NCI-H2081 treated with DMSO at 0.1 percent for 48 hours (cell line): Measurements from ENCODE around the gene TNIP2.
"Not testable (repeated sequence)": the region's sequence is repeated elsewhere in the genome, so short reads cannot be mapped to it uniquely, and the experiment has no call there.

Experiments used
- DNase-seq: peaks from one replicate; lab custom pipeline; 2025; lab: John Stamatoyannopoulos, UW

The TNIP2 gene

DNA sequence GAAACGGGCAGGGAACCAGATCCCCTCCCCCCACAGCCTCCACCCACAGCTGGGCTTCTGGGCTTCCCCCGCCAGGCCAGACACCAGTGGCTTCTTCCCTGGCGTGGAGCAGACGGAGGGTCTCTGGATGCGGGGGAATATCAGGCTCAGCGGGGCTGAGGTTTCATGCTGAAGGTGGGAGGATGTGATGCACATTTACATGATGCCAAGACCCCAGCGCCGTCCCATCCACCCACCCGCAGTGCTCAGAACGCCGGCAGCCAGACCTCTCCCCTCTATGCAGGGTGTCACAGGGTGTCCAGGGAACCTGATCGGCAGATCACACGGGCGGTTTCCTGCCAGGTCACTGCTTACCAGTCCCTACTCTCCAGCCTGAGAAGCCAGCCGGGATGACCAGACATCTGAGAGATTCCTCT lies 12.8 kb upstream of the TNIP2 start:
- no peak for DNase-seq

DNA sequence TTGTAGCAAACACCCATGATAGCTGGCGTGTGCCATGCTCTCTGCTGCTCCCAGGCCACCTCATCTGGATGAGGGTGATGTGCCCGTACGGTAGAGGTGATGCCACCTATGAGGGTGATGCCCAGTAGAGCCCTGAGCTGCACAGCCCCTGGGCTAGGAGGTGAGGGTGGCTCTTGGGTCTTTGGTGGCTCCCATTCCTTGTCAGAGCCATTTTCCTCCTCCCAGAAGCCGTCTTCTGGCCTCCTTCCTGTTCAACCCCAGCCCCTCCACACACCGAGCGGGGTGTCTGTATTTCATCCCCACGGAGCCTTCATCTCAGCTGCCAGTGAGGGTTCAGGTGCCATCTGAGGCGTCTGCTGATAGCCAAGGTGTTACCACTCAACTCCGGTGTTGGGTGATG lies 12.0 kb upstream of the TNIP2 start:
- DNase-seq = no peak

GRCh38 chr4:2767705-2768074 lies 11.6 kb upstream of the TNIP2 start:
- no peak for DNase-seq

GRCh38 chr4:2767046-2767704 lies 11.0 kb upstream of the TNIP2 start:
- DNase-seq = no peak

DNA sequence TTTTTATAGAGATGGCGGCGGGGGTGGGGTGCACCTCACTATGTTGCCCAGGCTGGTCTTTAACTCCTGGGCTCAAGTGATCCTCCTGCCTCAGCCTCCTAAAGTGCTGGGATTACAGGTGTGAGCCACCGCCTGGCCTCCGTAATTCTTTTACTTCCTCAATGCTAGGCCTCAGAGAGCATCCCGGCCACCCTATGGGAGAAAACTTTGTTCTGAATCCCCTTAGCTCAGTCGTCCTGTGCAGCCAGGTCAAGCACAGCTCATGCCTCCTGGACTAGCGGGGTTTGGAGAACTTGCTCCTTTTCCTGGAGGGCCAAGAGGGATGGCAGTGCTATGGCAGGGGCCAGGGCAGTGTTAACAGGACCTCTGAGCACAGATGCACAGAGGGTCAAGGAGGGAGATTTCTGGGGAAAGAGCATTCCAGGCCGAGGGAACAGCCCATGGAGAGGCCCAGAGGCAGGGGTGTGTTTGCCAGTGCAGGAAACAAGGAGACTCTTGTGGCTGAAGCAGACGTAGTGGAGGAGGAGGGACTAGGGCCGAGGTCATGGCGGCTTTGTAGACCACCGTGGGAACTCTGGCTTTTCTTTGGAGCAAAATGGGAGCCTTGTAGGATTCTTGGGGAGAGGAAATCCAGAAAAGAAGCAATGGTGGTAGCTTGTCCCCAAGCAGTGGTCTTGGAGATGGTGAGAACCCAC lies 9.8 kb upstream of the TNIP2 start:
- no peak for DNase-seq

- no peak for DNase-seq
These were observed 7.4 kb upstream of the TNIP2 start for GRCh38 chr4:2763511-2763967.

DNA sequence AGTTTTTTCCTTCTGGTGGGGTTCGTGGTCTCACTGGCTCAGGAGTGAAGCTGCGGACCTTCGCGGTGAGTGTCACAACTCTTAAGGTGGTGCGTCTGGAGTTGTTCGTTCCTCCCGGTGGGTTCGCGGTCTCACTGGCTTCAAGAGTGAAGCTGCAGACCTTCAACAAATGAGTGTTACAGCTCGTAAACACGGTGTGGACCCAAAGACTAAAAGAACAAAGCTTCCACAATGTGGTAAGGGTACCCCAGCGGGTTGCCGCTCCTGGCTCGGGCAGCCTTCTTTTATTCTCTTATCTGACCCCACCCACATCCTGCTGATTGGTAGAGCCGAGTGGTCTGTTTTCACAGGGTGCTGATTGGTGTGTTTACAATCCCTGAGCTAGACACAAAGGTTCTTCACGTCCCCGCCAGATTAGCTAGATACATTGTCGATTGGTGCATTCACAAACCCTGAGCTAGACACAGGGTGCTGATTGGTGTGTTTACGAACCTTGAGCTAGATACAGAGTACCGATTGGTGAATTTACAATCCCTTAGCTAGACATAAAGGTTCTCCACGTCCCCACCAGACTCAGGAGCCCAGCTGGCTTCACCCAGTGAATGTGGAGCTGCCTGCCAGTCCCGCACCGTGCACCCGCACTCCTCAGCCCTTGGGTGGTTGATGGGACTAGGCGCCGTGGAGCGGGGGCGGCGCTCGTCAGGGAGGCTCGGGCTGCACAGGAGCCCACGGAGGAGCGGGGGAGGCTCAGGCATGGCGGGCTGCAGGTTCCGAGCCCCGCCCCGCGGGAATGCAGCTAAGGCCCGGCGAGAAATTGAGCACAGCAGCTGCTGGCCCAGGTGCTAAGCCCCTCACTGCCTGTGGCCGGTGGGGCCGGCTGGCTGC lies 6.6 kb upstream of the TNIP2 start:
- not testable (repeated sequence) for DNase-seq

- no peak for DNase-seq
These were observed 5.9 kb upstream of the TNIP2 start for GRCh38 chr4:2762048-2762447.

DNA sequence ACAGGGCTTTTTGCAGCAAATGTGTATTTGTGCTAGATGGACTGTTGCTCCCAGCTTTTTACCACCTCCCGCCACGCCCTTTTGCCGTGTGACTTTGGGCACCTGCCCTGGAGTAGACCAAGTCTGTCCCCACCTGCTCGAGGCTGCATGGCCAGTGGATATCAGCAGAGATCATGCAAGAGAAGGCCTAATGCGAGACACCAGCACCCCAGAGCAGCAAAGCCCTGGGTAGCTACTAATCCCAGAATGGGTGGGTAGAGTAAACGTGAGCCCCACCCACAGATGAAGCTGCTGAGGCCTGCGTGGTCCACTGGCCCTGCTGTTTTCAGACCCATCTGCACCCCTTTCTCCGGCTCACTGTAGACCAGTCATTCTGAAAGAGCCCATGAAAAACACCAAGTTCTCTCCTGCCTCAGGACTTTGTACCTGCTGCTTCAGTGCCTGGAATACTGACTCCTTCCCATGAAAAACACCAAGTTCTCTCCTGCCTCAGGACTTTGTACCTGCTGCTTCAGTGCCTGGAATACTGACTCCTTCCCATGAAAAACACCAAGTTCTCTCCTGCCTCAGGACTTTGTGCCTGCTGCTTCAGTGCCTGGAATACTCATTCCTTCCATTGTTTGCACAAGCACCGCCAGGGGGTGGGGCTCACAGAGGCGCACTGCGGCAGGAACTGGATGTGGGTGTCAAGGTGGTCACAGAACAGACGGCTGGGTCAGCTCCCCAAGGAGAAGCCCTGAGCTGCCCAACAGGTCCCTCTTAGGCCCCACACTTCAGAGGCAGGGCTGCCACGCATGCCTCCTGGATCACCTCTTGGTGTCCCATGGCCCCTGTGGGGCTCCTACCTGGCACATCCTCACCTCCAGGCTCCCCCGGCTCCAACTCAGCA lies 5.1 kb upstream of the TNIP2 start:
- DNase-seq = no peak

DNA sequence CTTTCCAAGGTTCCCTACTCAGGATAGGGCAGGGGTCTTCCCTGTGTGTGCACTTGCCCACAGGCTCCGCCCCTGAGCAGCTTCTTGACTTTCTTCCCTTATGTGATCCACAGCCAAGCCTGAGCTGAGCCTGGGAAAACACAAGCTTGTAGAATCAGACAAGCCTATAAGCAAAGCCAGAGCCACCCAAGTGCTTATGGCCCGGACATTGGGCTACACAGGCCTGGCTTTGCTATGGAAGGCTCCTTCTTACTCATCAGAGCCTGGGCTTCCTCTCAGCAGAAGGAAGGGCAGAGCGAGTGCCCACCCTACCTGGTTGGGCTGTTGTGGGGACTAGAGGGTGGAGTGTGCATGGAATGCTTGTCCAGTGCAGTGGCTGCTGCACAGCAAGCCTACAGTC lies 1.3 kb upstream of the TNIP2 start:
- no peak for DNase-seq

- no peak for DNase-seq
These were observed 685 bp upstream of the TNIP2 start for GRCh38 chr4:2756691-2757350.

DNA sequence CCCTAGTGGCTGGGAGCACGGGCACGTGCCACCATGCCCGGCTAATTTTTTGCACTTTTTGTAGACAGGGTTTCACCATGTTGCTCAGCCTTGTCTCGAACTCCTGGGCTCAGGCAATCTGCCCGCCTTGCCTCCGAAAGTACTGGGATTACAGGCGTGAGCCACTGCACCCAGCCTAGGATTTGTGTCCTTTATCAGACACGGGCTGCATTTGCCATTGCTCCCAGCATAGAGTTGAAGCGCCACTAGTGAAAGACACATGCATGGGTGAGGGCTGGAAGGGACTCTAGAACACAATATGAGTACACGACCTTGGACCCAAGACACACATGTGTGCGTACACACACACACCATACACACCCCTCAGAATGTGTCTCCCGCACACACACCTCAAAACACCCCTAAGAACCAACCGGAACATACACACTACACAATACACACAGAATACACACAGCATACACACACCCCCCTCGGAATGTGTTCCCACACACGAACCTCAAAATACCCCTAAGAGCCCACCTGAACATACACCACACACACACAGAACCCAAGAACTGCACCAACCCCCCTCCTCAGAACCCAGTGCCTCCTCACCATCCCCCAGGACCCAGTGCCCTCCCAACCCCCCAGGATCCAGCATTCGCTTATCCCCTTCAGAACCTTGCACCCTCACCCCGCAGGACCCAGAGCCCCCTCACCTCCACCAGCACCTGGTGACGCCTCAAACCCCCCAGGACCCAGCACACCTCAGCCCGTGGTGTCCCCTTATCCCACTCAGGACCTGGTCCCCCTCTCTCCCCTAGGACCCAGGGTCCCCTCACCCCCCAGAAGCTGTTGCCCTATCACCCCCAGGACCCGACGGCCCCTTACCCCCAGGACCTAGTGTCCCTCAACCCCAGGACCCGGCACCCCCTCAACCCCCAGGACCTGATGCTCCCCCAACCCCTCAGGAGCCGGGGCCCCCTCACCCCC lies 1.0 kb downstream of the TNIP2 start:
- DNase-seq = no peak

GRCh38 chr4:2753436-2753835 lies 2.7 kb downstream of the TNIP2 start:
- no peak for DNase-seq

GRCh38 chr4:2750719-2751605 lies 5.2 kb downstream of the TNIP2 start:
- no peak for DNase-seq

- DNase-seq = no peak
These were observed 9.0 kb downstream of the TNIP2 start for GRCh38 chr4:2746891-2747695.

DNA sequence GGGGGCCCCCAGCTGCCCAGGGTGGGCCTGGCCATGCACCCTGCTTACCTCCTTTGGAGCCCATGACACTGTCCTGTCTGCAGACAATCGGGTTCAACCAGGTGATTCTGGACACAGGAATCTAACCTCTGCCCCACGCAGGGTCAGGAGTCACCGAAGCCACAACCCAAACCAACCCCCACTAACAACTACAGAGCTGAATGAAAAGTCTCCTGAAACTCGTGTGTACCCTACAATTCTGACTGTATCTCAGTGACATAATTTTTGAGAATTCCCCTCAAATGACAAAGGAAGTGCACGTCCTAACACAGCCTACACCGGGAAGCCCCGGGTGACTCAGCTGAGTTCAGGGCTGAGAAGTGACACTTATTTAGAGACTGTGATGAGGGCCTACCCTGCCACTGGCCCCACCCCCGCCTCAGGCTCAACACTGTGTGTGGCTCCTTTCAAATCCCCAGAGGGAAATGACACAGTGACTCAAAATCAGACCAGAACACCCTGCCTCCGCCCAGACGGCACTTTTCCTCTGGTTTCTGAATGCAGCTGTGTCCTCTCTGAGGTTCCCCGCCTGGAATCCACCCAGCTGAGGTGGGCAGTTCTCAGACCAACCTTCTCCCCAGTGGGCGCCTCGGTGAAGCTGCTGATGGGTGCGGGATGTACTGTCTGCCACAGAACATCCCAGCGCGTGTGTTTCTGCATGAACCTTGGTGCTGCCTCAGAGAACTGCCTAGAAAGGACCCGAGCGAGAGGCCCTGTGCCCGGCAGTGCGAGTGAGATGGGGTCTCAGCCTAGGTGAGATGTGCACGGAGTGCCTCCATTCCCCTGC lies 9.9 kb downstream of the TNIP2 start:
- DNase-seq = no peak

DNA sequence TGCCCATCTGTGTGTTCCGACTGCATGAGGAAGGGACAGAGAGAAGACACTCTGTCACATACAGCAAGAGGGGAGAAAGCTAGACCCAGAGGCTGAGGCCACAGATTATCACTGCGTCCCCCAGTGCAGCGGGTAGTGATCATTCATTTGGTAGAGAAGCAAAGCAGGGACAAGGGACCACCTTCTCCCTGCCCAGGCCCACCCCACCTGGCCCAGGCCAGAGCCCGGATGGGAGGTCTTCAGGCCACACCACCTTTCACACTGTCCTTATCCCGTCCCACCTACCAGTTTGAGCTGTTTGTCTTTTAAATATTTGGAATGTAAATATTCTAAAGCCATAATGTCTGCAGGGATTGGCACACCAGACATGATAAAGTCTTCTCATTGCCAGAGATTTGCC lies 10.6 kb downstream of the TNIP2 start:
- DNase-seq = no peak
